Neural progenitor cell (in vitro differentiated cells): ENCODE results near the gene SQOR.

Experiments
- EZH2 ChIP-seq: fragments of 200-600 bp; sonication (generic); IDR thresholded peaks from 2 replicates; pipeline ENCODE4 v1.6.1; 2017; ENCODE audit warnings: antibody characterized with exemption, mild to moderate bottlenecking, moderate library complexity
- TF ChIP-seq, protein P1 (sequence below): fragments of 200-600 bp; sonication (generic); IDR thresholded peaks from 2 replicates; pipeline ENCODE4 v1.5.1; 2017; ENCODE audit warnings: antibody characterized with exemption, mild to moderate bottlenecking

DNA sequence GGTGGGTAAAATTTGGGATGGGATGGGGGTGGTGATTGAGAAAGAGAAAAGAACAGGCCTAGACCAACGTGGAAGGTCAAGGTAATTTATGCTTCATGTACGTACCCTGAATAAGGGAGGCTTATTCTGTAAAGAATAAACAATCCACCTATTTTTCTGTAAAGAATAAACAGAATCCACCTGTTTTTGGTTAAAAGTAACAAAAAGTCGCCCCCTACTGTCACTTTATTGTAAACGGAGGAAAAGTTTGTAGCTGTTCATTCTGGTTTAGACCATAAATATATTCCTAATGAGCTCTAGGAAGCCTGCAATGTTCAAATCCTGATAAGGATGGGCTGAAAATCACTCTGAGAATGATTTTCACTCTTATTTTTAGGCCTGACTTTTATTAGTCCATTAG lies 23.5 kb upstream of the SQOR start:
- TF ChIP-seq, protein P1, sequence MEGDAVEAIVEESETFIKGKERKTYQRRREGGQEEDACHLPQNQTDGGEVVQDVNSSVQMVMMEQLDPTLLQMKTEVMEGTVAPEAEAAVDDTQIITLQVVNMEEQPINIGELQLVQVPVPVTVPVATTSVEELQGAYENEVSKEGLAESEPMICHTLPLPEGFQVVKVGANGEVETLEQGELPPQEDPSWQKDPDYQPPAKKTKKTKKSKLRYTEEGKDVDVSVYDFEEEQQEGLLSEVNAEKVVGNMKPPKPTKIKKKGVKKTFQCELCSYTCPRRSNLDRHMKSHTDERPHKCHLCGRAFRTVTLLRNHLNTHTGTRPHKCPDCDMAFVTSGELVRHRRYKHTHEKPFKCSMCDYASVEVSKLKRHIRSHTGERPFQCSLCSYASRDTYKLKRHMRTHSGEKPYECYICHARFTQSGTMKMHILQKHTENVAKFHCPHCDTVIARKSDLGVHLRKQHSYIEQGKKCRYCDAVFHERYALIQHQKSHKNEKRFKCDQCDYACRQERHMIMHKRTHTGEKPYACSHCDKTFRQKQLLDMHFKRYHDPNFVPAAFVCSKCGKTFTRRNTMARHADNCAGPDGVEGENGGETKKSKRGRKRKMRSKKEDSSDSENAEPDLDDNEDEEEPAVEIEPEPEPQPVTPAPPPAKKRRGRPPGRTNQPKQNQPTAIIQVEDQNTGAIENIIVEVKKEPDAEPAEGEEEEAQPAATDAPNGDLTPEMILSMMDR: peak; percentile 60
- no peak for TF ChIP-seq EZH2
